Gastroesophageal sphincter (tissue), 4 donors: ENCODE data around the gene HAPSTR1. TPM values are rescaled to one million over a fixed set of nuclear protein-coding genes. Genes with fewer than 3 reads are reported as not detected.

Experiments used
- ATAC-seq: fragments of 150-250 bp; one replicate; pipeline ENCODE4 v1.9.1; 2016; ENCODE audit warnings: mild to moderate bottlenecking, moderate library complexity
- H3K27ac ChIP-seq, 4 donors: fragments of 200-600 bp; sonication (generic) in 3 of 4; 1 replicate in 3 of 4; 2 replicates in 1 of 4; pipeline ENCODE4 v1.5.1; 2016 to 2019
- H3K27me3 ChIP-seq: fragments of 200-600 bp; sonication (generic); one replicate; pipeline ENCODE4 v1.5.1; 2019
- H3K36me3 ChIP-seq, 2 donors: fragments of 200-600 bp; sonication (generic); one replicate each; pipeline ENCODE4 v1.5.1; 2019; ENCODE audit warnings: control low read depth in 1 of 2
- H3K4me1 ChIP-seq, 3 donors: fragments of 200-600 bp; sonication (generic); 1 replicate in 2 of 3; 2 replicates in 1 of 3; pipeline ENCODE4 v1.5.1; 2016 to 2019; ENCODE audit warnings: control low read depth in 2 of 3
- H3K4me3 ChIP-seq, 2 donors: fragments of 200-600 bp; sonication (generic); one replicate each; pipeline ENCODE4 v1.5.1; 2019; ENCODE audit warnings: mild to moderate bottlenecking in 1 of 2, moderate library complexity in 1 of 2
- H3K9me3 ChIP-seq, 3 donors: fragments of 200-600 bp; sonication (generic); one replicate each; pipeline ENCODE4 v1.5.1; 2017 to 2019; ENCODE audit warnings: control low read depth in 2 of 3
- CTCF ChIP-seq, 4 experiments: fragments of 200-600 bp in 2 of 4; fragments of 450-650 bp in 2 of 4; sonication (generic) in 1 of 4; IDR thresholded peaks; one replicate each; pipeline ENCODE4 v1.5.1; 2017 to 2019; ENCODE audit warnings: antibody characterized with exemption in 4 of 4, mild to moderate bottlenecking in 2 of 4, moderate library complexity in 2 of 4
- EP300 ChIP-seq: sonication (generic); formaldehyde crosslinking; IDR thresholded peaks from one replicate; pipeline ENCODE4 v1.6.1; 2017; ENCODE audit warnings: antibody characterized with exemption, mild to moderate bottlenecking
- POLR2A ChIP-seq, 2 donors: fragments of 450-650 bp; IDR thresholded peaks; one replicate each; pipeline ENCODE4 v1.6.1; 2017; ENCODE audit warnings: antibody characterized with exemption in 2 of 2, mild to moderate bottlenecking in 2 of 2, moderate library complexity in 1 of 2
- POLR2AphosphoS5 ChIP-seq: sonication (generic); formaldehyde crosslinking; IDR thresholded peaks from one replicate; pipeline ENCODE4 v1.6.1; 2017; ENCODE audit warnings: antibody characterized with exemption
- WGBS, 2 donors: methylation state at CpG; one replicate each; pipeline ENCODE4 v1.1.5; 2018; ENCODE audit warnings: low coverage in 1 of 2; 5-methylcytosine and 5-hydroxymethylcytosine counted together
- total RNA-seq, 4 donors: library from RNA; depleted of rRNA; stranded (reverse); fragments of >200 nt; gene quantifications; one replicate each; pipeline ENCODE4 v1.1.0, GENCODE V29; 2016

The HAPSTR1 gene
- total RNA-seq, 4 donors from 2014 or later: 58.9 to 78.3 (median 64.7) TPM

- no peak for ATAC-seq
- 81 to 84% methylated on average over 9 to 10 of the region's 10 CpGs for WGBS, 2 donors
- TF ChIP-seq POLR2AphosphoS5: no peak
- no peak for TF ChIP-seq EP300
- TF ChIP-seq CTCF (IDR thresholded peaks at IDR 0.05): no peak
- no peak for TF ChIP-seq POLR2A (IDR thresholded peaks at IDR 0.05)
- Histone ChIP-seq H3K4me1 (peaks cover 0 to 24% (median 6%) of the 10 kb centered on the region in 3 donors), H3K36me3 (no peaks in the 10 kb centered on the region), H3K4me3 (no peak overlapping the region), H3K27me3 (no peaks in the 10 kb centered on the region), H3K27ac (no peak overlapping the region), H3K9me3 (no peaks in the 10 kb centered on the region)
Measured at GRCh38 chr16:9088848-9089247, 2.6 kb upstream of the HAPSTR1 start.

- Histone ChIP-seq H3K36me3 (no peaks in the 10 kb centered on the region), H3K27me3 (no peaks in the 10 kb centered on the region), H3K9me3 (no peaks in the 10 kb centered on the region), H3K4me1 (peaks cover 0 to 32% (median 9%) of the 10 kb centered on the region in 3 donors), H3K4me3 (peak overlapping the region in 1 of 2 donors; percentile 91), H3K27ac (peak overlapping the region in 3 of 4 donors; percentile 82 to 98 (median 90))
- WGBS, 2 donors: 76 to 85% methylated on average over 6 of the region's 6 CpGs
- ATAC-seq: no peak
- TF ChIP-seq POLR2AphosphoS5 (no peak), EP300 (no peak), CTCF (IDR thresholded peaks at IDR 0.05) (no peak), POLR2A (IDR thresholded peaks at IDR 0.05) (no peak)
Measured at GRCh38 chr16:9089660-9090059, 1.8 kb upstream of the HAPSTR1 start.

- no peak for ATAC-seq
- 12 to 20% methylated on average over 8 to 9 of the region's 85 CpGs for WGBS, 2 donors
Measured at GRCh38 chr16:9090101-9090959, 1.1 kb upstream of the HAPSTR1 start.

GRCh38 chr16:9091867-9092281 lies 430 bp downstream of the HAPSTR1 start:
- Histone ChIP-seq H3K27me3 (no peaks in the 10 kb centered on the region), H3K4me1 (peaks cover 0 to 54% (median 24%) of the 10 kb centered on the region in 3 donors)
- peak; percentile 10 for ATAC-seq

More at GRCh38 chr16:9090101-9090959, 1.1 kb upstream of the HAPSTR1 start:
- Histone ChIP-seq H3K27ac (peak overlapping the region; percentile 45 to 98 (median 86)), H3K4me1 (peaks cover 0 to 38% (median 12%) of the 10 kb centered on the region in 3 donors), H3K27me3 (no peaks in the 10 kb centered on the region), H3K9me3 (no peaks in the 10 kb centered on the region), H3K4me3 (peak overlapping the region; percentile 44 to 91), H3K36me3 (no peaks in the 10 kb centered on the region)
- no peak for TF ChIP-seq EP300
- peak; percentile 42 for TF ChIP-seq POLR2AphosphoS5

More at GRCh38 chr16:9091867-9092281, 430 bp downstream of the HAPSTR1 start:
- WGBS, 2 donors: 0% methylated on average over 7 of the region's 51 CpGs; no CpG with 5 or more reads in 1 of the 2 donors
- H3K4me3 ChIP-seq: peak overlapping the region; percentile 88 to 91
- no peaks in the 10 kb centered on the region for H3K9me3 ChIP-seq
- TF ChIP-seq EP300 (no peak), CTCF (IDR thresholded peaks at IDR 0.05) (no peak), POLR2AphosphoS5 (no peak), POLR2A (IDR thresholded peaks at IDR 0.05) (no peak)
- H3K27ac ChIP-seq: peak overlapping the region; percentile 96 to 100 (median 98)
- peaks cover 0 to 4% of the 10 kb centered on the region in 2 donors for H3K36me3 ChIP-seq
